Measurements from ENCODE around the gene MECR. TPM values are rescaled to one million over a fixed set of nuclear protein-coding genes. Genes with fewer than 3 reads are reported as not detected.

Gene MECR
- total and polyA plus RNA-seq, 7 experiments from 2014 or later: 8.6 to 24.4 (median 17.6) TPM

DNA sequence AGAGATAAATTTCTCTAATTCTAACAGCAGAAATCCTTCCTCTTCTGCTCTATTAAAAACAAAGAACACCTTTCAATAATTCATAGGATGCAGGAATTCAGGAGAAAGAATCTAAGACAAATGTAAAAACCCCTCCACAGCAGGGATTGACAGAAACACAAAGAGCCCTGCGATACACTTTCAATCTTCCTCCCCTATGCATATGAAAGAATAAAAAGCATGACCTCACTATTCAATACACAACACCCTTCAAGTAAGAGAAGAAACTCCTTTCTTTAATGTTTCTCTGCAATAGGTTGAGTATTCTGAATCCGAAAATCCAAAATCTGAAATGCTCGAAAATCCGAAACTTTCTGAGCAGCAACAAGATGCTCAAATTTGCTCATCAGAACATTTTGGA, 66.1 kb downstream of the MECR start:
- intact Hi-C loops (cut with micrococcal nuclease): no loop called here
- POLR2A ChIA-PET: interaction anchor here (3.1 kb wide), 1 partner anchor 16 kb away, joined by 12 read pairs; the partner anchor contains the start of gene SRSF4
- ATAC-seq (no peak), DNase-seq (no peak)
- H3K36me3 ChIP-seq (ENCODE audit: control insufficient read depth in 2 of 3, insufficient read depth in 3 of 3, low read length in 3 of 3): peaks cover 0 to 48% (median 5%) of the 10 kb centered on the region in 3 experiments
- no peaks in the 10 kb centered on the region for H3K9me3 ChIP-seq (ENCODE audit: control insufficient read depth in 2 of 3, low read length in 3 of 3)
- no peaks in the 10 kb centered on the region for H3K9me3 Mint-ChIP-seq
- H3K27me3 ChIP-seq (ENCODE audit: control insufficient read depth in 2 of 2, insufficient read depth in 2 of 2, low read length in 2 of 2): no peaks in the 10 kb centered on the region
- H3K36me3 Mint-ChIP-seq: peaks cover 0 to 30% (median 17%) of the 10 kb centered on the region in 5 donors
- H3K4me3 Mint-ChIP-seq: peak overlapping the region in 1 of 10 donors; percentile 10
- H3K4me1 ChIP-seq (ENCODE audit: control insufficient read depth in 2 of 2, insufficient read depth in 2 of 2, low read length in 2 of 2): peaks cover 17 to 26% of the 10 kb centered on the region in 2 donors
- CTCF ChIA-PET: interaction anchor here (0.6 kb wide), 1 partner anchor 205 kb away, joined by 3 read pairs; no protein-coding TSS in a partner anchor
- no peaks in the 10 kb centered on the region for H3K27me3 Mint-ChIP-seq
- peak overlapping the region in 6 of 9 donors; percentile 11 to 52 (median 26) for H3K27ac Mint-ChIP-seq
- no peak overlapping the region for H3K27ac ChIP-seq (ENCODE audit: low read depth, low read length)
- peaks cover 26 to 74% (median 66%) of the 10 kb centered on the region in 7 donors for H3K4me1 Mint-ChIP-seq
- H3K4me3 ChIP-seq (ENCODE audit: low read length): no peak overlapping the region

DNA sequence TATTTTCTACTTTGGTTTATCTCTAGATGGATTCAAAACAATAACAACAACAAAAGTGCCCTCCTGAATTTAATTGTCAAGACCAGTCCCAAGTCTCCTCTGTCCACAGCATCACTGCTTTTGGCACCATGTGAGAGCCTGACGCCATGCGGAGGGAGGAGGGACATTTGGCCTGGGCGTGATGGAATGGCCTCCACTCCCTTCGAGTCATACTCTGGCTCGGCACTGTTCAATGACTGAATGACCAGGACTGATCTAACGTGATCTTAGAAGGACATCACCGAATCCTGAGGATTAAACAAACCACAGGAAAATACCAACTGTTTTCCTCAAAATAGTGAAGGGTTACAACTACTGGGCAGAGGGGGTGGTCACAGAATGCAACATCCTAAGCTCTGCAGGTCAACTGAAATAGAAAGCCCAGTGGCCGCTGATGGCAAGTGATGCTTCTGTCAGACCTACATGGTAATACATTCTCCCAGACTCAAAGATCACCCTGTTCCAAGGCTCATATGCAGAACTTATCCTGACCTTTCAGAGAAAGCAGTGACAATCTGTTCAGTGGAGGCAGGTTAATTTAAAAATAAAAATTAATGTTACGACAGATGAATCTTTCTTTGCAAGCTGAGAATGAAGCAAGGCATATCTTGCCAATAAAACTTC, 68.1 kb downstream of the MECR start:
- no peak overlapping the region for H3K4me3 ChIP-seq (ENCODE audit: low read length)
- H3K36me3 Mint-ChIP-seq: peaks cover 0 to 35% (median 15%) of the 10 kb centered on the region in 5 donors
- DNase-seq (no peak), ATAC-seq (no peak)
- peaks cover 17 to 26% of the 10 kb centered on the region in 2 donors for H3K4me1 ChIP-seq (ENCODE audit: control insufficient read depth in 2 of 2, insufficient read depth in 2 of 2, low read length in 2 of 2)
- intact Hi-C loops (cut with micrococcal nuclease): no loop called here
- H3K4me3 Mint-ChIP-seq: no peak overlapping the region
- no peaks in the 10 kb centered on the region for H3K27me3 ChIP-seq (ENCODE audit: control insufficient read depth in 2 of 2, insufficient read depth in 2 of 2, low read length in 2 of 2)
- CTCF ChIA-PET: interaction anchor here (0.8 kb wide), 1 partner anchor 37 kb away, joined by 3 read pairs; no protein-coding TSS in a partner anchor
- no peaks in the 10 kb centered on the region for H3K9me3 ChIP-seq (ENCODE audit: control insufficient read depth in 2 of 3, low read length in 3 of 3)
- POLR2A ChIA-PET: interaction anchor here (0.8 to 3.1 kb wide), 2 partner anchors 18 to 173 kb away, joined by 3 to 12 read pairs; partner anchors contain the start of gene SRSF4
- H3K36me3 ChIP-seq (ENCODE audit: control insufficient read depth in 2 of 3, insufficient read depth in 3 of 3, low read length in 3 of 3): peaks cover 0 to 62% (median 13%) of the 10 kb centered on the region in 3 experiments
- H3K9me3 Mint-ChIP-seq: no peaks in the 10 kb centered on the region
- H3K27ac Mint-ChIP-seq: no peak overlapping the region
- peaks cover 19 to 59% (median 52%) of the 10 kb centered on the region in 7 donors for H3K4me1 Mint-ChIP-seq
- peak overlapping the region; percentile 24 for H3K27ac ChIP-seq (ENCODE audit: low read depth, low read length)
- no peaks in the 10 kb centered on the region for H3K27me3 Mint-ChIP-seq

DNA sequence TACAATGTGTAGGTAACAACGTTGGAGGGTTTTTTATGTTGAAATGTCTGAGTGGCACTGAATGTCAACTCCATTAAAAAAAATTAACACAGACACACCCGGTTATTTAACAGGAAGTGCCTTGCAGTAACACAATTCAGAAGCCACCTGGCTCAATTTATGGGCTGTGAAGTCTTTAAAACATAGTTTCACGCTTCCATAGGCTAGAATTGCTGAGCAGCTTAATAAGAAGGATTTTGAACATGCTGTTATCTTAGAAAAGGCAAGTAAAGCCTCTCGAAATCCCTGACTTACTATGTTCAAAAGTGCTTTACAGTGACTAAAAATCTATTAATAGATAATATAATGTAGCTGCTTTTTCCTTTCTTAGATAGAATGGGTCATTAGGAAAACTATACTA, 68.7 kb downstream of the MECR start:
- Histone ChIP-seq H3K9me3 (ENCODE audit: control insufficient read depth in 2 of 3, low read length in 3 of 3) (no peaks in the 10 kb centered on the region), H3K4me3 (ENCODE audit: low read length) (no peak overlapping the region), H3K27me3 (ENCODE audit: control insufficient read depth in 2 of 2, insufficient read depth in 2 of 2, low read length in 2 of 2) (no peaks in the 10 kb centered on the region), H3K27ac (ENCODE audit: low read depth, low read length) (peak overlapping the region; percentile 24), H3K36me3 (ENCODE audit: control insufficient read depth in 2 of 3, insufficient read depth in 3 of 3, low read length in 3 of 3) (peaks cover under 1 to 62% (median 17%) of the 10 kb centered on the region in 3 experiments), H3K4me1 (ENCODE audit: control insufficient read depth in 2 of 2, insufficient read depth in 2 of 2, low read length in 2 of 2) (peaks cover 15 to 26% of the 10 kb centered on the region in 2 donors)
- Mint-ChIP-seq H3K4me1 (peaks cover 16 to 55% (median 46%) of the 10 kb centered on the region in 7 donors), H3K36me3 (peaks cover 0 to 37% (median 15%) of the 10 kb centered on the region in 5 donors), H3K27ac (peak overlapping the region in 1 of 9 donors; percentile 71), H3K4me3 (no peak overlapping the region), H3K9me3 (no peaks in the 10 kb centered on the region), H3K27me3 (no peaks in the 10 kb centered on the region)
- CTCF ChIA-PET: no interaction called here
- intact Hi-C loops (cut with micrococcal nuclease): no loop called here
- ATAC-seq (no peak), DNase-seq (no peak)
- POLR2A ChIA-PET: interaction anchor here (0.8 to 3.1 kb wide), 2 partner anchors 19 to 173 kb away, joined by 3 to 12 read pairs; partner anchors contain the start of gene SRSF4

DNA sequence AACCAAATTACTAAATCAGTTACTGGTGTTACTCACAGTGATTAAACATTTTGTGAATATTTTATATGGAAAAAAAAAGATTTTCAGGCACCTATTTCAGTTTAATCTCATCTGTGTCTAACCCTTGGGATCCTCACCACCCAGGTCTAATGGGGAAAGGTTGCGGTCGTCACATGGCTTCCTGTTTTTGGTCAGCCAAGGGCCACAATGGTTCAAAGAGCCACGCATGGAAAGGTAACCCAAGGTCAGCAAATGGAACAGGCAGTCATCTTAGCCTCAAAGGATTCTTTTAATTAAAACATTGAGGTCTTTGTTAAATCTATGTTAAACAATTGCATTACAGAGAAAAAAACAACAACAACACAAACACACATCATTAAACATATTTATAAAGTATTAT, 71.0 kb downstream of the MECR start:
- H3K4me3 Mint-ChIP-seq: no peak overlapping the region
- ChIA-PET CTCF (no interaction called here), POLR2A (interaction anchor here (0.7 kb wide), 2 partner anchors 889 to 1294 kb away, joined by 4 read pairs; no protein-coding TSS in a partner anchor)
- H3K4me1 Mint-ChIP-seq: peaks cover 10 to 32% (median 26%) of the 10 kb centered on the region in 7 donors
- Histone ChIP-seq H3K4me1 (ENCODE audit: control insufficient read depth in 2 of 2, insufficient read depth in 2 of 2, low read length in 2 of 2) (peaks cover 10 to 17% of the 10 kb centered on the region in 2 donors), H3K27ac (ENCODE audit: low read depth, low read length) (no peak overlapping the region), H3K9me3 (ENCODE audit: control insufficient read depth in 2 of 3, low read length in 3 of 3) (no peaks in the 10 kb centered on the region), H3K36me3 (ENCODE audit: control insufficient read depth in 2 of 3, insufficient read depth in 3 of 3, low read length in 3 of 3) (peaks cover 8 to 63% (median 15%) of the 10 kb centered on the region in 3 experiments), H3K4me3 (ENCODE audit: low read length) (no peak overlapping the region), H3K27me3 (ENCODE audit: control insufficient read depth in 2 of 2, insufficient read depth in 2 of 2, low read length in 2 of 2) (no peaks in the 10 kb centered on the region)
- no peaks in the 10 kb centered on the region for H3K9me3 Mint-ChIP-seq
- ATAC-seq (no peak), DNase-seq (no peak)
- no peaks in the 10 kb centered on the region for H3K27me3 Mint-ChIP-seq
- no peak overlapping the region for H3K27ac Mint-ChIP-seq
- intact Hi-C loops (cut with micrococcal nuclease): no loop called here
- H3K36me3 Mint-ChIP-seq: peaks cover under 1 to 32% (median 20%) of the 10 kb centered on the region in 5 donors

DNA sequence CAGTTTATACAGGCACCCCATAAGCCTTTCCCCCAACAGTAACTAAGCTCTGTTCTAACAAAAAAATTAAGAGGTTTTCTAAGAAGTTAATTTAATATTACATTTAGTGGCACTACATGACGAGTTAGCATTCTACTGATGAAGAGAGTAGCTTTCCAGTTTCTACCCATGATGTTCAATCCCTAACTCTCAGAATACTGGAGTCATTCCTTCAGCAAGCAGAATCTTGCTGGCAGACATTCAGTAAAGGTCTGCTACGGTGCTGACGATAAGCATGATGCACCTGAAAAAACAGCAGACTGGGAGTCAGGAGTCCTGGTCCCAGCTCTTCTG, 73.5 kb downstream of the MECR start:
- Histone ChIP-seq H3K9me3 (ENCODE audit: control insufficient read depth in 2 of 3, low read length in 3 of 3) (no peaks in the 10 kb centered on the region), H3K27ac (ENCODE audit: low read depth, low read length) (no peak overlapping the region), H3K27me3 (ENCODE audit: control insufficient read depth in 2 of 2, insufficient read depth in 2 of 2, low read length in 2 of 2) (no peaks in the 10 kb centered on the region), H3K4me3 (ENCODE audit: low read length) (no peak overlapping the region), H3K36me3 (ENCODE audit: control insufficient read depth in 2 of 3, insufficient read depth in 3 of 3, low read length in 3 of 3) (peaks cover 17 to 83% (median 29%) of the 10 kb centered on the region in 3 experiments), H3K4me1 (ENCODE audit: control insufficient read depth in 2 of 2, insufficient read depth in 2 of 2, low read length in 2 of 2) (peaks cover 5% of the 10 kb centered on the region in 2 donors)
- Mint-ChIP-seq H3K4me3 (no peak overlapping the region), H3K36me3 (peaks cover 3 to 37% (median 23%) of the 10 kb centered on the region in 5 donors), H3K27ac (no peak overlapping the region), H3K4me1 (peaks cover under 1 to 16% (median 4%) of the 10 kb centered on the region in 7 donors), H3K9me3 (no peaks in the 10 kb centered on the region), H3K27me3 (no peaks in the 10 kb centered on the region)
- intact Hi-C loops (cut with micrococcal nuclease): no loop called here
- ChIA-PET POLR2A (interaction anchor here (0.8 kb wide), 1 partner anchor 25 kb away, joined by 3 read pairs; the partner anchor contains the start of gene SRSF4), CTCF (no interaction called here)
- no peak for ATAC-seq
- no peak for DNase-seq

DNA sequence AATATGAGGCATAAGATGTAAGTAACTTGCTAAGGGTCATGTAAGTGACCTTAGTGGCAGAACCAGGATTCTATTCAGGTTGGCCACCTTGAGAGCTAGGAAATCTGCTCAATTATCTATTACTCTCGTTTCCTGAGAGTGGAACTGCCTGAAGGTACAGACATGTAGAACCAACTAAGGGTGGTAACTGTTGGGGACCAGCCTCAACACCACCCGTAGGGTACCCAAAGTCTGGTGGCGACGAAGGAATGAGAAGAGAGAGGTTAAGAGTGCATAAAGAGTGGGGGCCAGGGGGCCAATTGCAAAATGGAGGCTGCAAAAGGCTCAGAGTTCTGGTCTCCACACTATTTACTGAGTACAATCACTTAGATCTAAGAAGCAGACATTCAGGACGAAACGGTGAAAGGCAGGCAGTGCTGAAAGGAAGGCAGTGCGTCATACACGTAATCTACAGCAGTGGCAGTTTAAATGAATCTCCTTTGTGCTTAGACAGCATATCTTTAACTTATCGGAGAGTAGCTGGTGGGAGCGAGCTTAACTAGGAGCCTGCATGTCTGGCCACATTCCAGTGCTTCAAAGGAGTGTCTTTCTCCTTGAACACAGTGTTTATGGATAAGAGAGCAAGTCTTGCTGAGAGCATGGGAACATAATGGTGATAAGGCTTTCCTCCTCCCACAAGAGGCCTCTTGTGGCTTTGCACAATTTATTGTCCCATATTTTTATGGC, 74.0 kb downstream of the MECR start:
- Mint-ChIP-seq H3K4me1 (peaks cover 0 to 16% (median 4%) of the 10 kb centered on the region in 7 donors), H3K9me3 (no peaks in the 10 kb centered on the region), H3K27me3 (no peaks in the 10 kb centered on the region), H3K27ac (peak overlapping the region in 1 of 9 donors; percentile 46), H3K36me3 (peaks cover 5 to 42% (median 28%) of the 10 kb centered on the region in 5 donors), H3K4me3 (no peak overlapping the region)
- ChIA-PET POLR2A (interaction anchor here (0.6 to 0.8 kb wide), 2 partner anchors 25 to 415 kb away, joined by 3 read pairs; partner anchors contain the start of gene SRSF4), CTCF (no interaction called here)
- Histone ChIP-seq H3K36me3 (ENCODE audit: control insufficient read depth in 2 of 3, insufficient read depth in 3 of 3, low read length in 3 of 3) (peaks cover 22 to 85% (median 34%) of the 10 kb centered on the region in 3 experiments), H3K27me3 (ENCODE audit: control insufficient read depth in 2 of 2, insufficient read depth in 2 of 2, low read length in 2 of 2) (no peaks in the 10 kb centered on the region), H3K4me3 (ENCODE audit: low read length) (no peak overlapping the region), H3K9me3 (ENCODE audit: control insufficient read depth in 2 of 3, low read length in 3 of 3) (no peaks in the 10 kb centered on the region), H3K27ac (ENCODE audit: low read depth, low read length) (no peak overlapping the region), H3K4me1 (ENCODE audit: control insufficient read depth in 2 of 2, insufficient read depth in 2 of 2, low read length in 2 of 2) (no peaks in the 10 kb centered on the region)
- ATAC-seq (no peak), DNase-seq (no peak)
- intact Hi-C loops (cut with micrococcal nuclease): no loop called here

All from naive thymus-derived CD4-positive, alpha-beta T cell (primary cell).